ENCODE data around the gene HM13.

DNA sequence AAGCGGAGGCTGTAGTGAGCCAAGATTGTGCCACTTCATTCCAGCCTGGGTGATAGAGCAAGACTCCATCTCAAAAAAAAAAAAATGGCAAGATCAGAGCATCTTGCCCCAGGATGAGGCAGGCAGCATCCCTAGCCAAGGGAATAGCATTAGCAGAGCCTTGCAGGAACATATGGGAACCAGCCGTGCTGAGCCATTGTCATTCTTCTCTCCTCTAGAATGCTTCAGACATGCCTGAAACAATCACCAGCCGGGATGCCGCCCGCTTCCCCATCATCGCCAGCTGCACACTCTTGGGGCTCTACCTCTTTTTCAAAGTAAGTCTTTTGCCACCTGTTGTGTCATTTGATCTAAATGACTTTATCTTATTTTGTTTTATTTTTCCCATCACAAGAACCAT, 13.0 kb downstream of the HM13 start:
- no peak for TF ChIP-seq POLR2A (IDR thresholded peaks at IDR 0.05)
- TF ChIP-seq, protein P1, sequence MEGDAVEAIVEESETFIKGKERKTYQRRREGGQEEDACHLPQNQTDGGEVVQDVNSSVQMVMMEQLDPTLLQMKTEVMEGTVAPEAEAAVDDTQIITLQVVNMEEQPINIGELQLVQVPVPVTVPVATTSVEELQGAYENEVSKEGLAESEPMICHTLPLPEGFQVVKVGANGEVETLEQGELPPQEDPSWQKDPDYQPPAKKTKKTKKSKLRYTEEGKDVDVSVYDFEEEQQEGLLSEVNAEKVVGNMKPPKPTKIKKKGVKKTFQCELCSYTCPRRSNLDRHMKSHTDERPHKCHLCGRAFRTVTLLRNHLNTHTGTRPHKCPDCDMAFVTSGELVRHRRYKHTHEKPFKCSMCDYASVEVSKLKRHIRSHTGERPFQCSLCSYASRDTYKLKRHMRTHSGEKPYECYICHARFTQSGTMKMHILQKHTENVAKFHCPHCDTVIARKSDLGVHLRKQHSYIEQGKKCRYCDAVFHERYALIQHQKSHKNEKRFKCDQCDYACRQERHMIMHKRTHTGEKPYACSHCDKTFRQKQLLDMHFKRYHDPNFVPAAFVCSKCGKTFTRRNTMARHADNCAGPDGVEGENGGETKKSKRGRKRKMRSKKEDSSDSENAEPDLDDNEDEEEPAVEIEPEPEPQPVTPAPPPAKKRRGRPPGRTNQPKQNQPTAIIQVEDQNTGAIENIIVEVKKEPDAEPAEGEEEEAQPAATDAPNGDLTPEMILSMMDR (IDR thresholded peaks at IDR 0.05), result no peak

All from testis (tissue), 2 donors.